ENCODE data around the gene DNAJC15.

GRCh38 chr13:43081866-43082265, 58.5 kb downstream of the DNAJC15 start:
- TF ChIP-seq GATA2 (IDR thresholded peaks at IDR 0.05; ENCODE audit: insufficient read depth, insufficient read length, low read depth, low read length) (no peak), CTCF (IDR thresholded peaks at IDR 0.05; ENCODE audit: extremely low read depth in 1 of 2, insufficient read depth in 1 of 2, low read depth in 1 of 2, low read length in 2 of 2) (no peak), MYC (IDR thresholded peaks at IDR 0.05; ENCODE audit: low read depth, low read length) (no peak), POLR2A (IDR thresholded peaks at IDR 0.05; ENCODE audit: low read depth, low read length) (no peak)
